CD4-positive, alpha-beta T cell treated with Interleukin-6 for 4 hours (primary cell): ENCODE measurements around the gene IGBP1.
A peak's percentile ranks its signal among the peaks of the same experiment; 100 is the strongest.
"Not testable (repeated sequence)": the region's sequence is repeated elsewhere in the genome, so short reads cannot be mapped to it uniquely, and the experiment has no call there.

Experiments used
- DNase-seq: peaks from one replicate; pipeline ENCODE4 v3.0.0-alpha.2; 2020; ENCODE audit warnings: mixed read lengths

The IGBP1 gene

DNA sequence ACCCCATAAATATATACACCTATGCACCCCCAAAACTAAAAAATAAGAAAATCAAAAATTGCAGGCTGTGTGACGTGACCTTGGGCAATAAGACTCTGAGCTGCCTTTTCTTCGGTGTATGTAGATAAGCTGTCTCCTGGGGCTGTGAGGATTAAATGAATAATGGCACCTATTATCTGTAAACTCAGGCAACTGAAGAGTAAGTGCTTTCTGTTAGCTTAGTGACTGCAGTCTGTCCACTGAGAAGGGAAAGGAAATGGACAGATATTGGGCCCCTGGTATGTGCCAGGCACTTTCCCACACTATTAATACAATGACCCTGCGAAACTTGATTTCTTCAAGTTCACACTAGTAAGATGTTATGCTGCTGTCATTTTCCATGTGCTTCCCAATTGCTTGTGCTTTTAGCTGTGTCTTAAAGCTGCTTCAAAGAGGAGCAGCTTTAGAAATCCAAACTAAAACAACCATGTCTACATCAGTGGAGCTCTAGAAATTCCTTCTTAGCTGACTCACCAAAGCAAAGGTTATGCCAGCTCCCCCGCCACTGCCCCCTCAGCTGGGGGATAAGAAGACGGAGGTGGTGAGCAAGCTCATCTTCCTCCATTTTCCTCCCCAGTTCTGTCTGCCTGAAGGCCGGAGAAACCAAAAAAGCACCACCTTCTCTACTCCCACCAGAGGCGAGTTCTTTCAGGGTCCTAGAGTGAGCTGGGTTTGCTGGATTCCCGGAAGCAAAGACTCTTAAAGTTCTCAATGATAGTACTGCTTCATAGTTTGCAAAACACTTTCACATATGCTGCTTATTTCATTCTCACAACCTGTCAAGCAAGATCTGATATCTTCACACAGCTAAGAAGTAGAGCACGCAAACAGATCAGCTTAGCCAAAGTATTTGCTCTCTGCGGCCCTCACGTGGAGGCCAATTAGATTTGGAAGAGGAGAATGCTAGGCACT is 35.3 kb downstream of the IGBP1 start:
- no peak for DNase-seq

DNA sequence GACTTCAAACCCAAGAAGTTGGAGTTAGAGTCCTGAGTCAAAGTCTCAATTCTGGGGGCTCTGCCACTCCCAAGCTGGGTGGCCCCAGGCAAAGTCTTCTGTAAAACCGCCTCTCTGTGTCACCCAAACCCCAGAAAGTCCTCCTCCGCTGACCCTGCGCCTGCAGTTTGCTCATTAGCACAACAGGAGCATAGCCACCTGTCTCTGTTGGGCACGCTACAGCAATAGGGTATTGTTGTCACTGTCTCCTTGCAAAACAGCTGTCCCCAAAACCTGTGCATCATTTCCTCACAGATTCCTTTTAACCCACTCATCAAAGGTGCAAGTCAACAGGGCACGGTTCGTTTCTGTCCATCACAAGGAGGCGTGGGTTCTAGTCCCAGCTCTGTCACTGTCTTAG is 36.0 kb downstream of the IGBP1 start:
- no peak for DNase-seq

DNA sequence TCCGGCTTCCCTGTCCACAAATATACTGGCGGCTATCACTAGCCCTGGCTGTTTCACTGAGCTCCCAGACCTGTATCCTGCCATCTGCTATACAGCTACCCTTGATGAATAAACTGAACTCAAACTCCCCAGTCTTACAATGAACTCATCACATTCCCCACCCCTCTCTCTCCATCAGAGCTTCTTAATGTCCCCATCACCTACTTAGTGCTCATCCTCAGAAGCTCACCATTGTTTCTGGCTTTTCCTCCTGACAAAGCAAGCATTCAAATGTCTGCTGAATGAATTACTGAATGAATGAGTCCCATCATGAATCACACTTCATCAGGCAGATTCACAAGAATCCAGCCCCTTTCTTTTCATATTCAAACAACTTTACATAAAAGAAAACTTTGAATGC is 38.4 kb downstream of the IGBP1 start:
- DNase-seq: no peak

DNA sequence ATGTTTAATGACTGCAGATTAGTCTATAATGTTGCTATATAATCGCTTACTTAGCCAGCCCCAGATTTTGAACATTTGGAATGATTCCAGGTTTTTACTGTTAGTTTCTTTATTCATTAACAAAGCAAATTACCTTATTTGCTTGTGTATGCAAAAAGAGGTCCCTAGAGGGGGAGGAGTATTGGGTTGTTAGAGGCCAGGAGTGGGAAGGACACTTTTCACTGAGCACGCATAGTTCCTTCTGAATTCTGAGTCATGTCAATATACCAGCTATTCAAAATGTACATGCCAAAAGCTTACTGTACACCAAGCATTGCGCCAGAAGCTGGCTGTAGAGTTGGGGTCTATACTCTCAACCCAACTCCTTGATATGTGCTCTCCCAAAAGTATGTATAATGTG is 39.0 kb downstream of the IGBP1 start:
- no peak for DNase-seq

DNA sequence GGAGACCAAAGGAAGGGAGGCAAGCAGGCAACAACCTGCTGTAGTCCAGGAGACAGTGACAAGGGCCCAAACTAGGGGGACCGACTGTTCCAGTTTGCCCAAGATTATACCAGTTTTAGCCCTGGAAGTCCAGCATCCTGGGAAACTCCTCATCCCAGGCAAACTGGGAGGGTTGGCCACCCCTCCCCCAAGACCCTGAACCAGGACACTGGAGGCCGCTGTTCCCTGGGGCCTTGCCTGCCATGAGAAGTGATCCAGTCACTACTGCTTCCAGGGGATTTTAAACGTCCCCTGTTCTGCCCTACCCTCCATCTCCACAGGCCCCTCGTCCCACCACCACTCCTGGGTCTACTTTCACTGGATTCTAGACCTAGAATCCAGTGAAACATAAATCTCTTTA is 39.7 kb downstream of the IGBP1 start:
- DNase-seq: no peak

DNA sequence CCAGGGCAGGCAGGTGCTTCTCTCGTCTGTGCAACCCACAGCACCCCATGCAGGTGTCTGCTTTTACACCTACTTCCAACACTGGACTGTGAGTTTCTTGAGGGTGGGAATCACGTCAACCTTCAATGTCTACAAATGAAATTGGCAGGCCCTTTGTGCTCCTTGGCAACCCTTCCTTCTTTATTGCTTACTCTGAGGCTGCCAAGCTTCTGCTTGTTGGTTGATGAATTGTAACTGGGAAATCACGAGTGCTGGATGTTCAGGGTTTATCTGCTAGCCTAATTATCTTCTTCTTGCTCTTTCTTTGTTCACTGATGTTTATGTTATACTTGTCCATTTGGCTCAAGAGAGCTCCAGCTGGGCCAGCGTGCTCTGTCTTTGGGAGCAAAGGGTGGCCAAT is 41.5 kb downstream of the IGBP1 start:
- no peak for DNase-seq

DNA sequence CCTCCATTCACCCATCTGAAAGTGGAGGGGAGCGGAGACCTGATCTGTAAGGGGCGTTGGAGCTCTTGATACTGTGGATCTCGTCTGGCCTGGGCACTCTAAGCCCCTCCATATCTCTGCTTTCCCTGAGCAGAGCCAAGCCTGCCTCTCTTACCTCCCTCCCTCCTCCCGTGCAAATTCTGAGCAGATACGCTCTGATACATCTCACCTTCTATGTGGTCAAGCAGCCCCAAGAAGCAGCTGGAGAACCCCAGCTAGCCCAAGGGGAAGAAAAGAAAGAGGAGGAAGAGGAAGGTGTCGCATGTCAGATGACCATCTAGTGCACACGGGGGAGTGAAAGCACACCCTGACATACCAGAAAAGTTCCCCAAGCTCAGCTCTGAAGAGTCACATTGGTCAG is 42.1 kb downstream of the IGBP1 start:
- no peak for DNase-seq

DNA sequence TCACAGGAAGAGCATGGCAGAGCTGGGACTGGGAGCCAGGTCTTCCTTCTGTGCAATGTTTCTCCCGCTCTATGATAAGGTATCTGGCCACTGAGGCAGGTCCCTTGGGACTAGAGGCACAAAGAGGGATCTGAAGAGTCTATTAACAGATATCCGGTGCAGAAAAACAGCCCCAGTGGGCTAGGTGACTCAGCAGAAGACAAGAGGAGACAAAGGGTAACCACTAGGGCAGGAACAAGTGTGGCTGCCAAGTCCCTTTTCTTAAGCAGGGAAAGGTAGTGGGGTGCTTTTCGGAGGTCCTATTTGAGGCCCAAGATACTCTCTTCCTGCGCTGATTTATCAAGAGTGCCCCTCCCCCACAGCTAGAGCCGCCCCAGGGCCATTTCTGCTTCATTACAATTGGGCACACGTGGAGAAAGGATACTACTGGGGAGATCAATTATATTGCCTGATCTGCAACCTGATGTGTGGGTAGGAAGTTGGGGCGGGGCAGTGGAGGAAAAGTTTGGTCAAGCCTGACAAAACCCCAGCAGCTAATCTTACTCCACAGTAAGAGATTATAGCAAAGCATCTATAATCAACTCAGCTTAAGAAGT is 43.8 kb downstream of the IGBP1 start, which contains the start of gene DGAT2L6:
Gene DGAT2L6, plus strand, starts transcription at position 546 of the 596 bp plus-strand sequence. CDS start 100 bp downstream, outside the sequence.
- DNase-seq: no peak

DNA sequence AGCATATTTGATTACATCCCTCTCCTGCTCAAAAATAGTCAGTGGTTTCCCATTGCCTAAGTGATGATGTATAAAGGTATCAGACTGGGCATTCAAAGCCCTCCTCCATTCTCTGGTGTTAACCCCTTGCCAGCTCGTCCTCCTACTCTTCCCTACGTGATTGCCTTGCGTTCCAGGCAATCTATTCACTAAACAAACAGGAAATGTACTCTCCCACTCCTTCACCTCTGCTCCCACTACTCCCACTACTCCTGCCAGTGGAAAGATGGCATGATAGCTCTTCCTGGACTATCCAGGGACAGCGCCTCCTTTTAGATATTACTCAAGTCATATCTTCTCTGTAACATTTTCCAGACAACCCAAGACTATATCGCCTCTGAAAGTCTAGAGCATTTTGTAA is 49.8 kb downstream of the IGBP1 start:
- no peak for DNase-seq

DNA sequence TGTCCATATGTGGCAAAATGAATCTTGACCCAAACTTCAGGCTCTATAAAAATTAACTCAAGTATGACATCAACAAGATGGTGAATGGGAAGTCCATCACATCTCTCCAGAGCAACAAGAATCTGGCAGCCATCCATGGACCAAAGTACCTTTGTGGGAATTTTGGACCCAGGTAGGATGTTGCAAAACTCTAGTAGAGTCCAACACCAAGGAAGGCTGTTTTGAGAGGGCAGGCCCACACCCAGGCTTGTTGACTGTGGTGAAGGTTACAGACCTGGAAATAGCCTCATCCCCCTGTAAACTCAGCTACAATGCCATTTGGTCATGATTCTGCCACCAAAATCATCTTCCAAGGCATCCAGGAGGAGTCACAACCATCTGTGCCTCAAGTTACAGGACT is 57.0 kb downstream of the IGBP1 start:
- DNase-seq: no peak

DNA sequence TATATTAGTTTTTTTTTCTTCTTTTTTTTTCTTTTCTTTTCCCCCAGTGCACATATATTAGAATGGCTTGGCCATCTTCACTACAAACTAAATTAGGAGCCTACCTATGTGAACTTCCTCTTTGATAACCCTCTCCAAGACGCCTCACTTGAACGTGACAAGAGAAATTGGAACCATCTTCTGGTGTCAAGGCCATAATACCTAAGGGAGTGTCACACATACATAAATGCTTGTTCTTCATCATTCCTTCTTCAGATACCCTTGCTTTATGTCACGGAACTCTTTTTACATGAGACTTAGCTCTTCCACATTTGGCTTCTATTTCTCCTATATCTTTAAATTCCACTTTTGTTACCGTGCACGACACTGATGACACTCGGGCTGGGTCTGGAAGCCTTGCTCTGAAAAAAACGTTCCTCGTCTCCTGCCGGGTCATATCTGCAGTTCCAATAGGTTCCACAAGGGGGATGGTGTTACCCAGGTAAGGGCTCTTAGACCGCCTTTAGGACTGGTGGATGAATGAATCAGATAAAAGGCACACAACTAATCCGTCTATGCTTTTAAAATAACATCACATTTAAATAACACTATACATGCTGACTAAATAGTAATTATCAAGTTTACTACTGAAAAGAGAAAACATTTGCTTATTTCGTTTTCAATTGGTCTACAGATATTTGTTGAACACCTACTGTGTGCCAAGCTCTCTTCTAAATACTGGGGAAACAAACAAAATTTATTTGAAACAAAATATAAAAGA is 63.9 kb downstream of the IGBP1 start:
- DNase-seq: peak; percentile 73

DNA sequence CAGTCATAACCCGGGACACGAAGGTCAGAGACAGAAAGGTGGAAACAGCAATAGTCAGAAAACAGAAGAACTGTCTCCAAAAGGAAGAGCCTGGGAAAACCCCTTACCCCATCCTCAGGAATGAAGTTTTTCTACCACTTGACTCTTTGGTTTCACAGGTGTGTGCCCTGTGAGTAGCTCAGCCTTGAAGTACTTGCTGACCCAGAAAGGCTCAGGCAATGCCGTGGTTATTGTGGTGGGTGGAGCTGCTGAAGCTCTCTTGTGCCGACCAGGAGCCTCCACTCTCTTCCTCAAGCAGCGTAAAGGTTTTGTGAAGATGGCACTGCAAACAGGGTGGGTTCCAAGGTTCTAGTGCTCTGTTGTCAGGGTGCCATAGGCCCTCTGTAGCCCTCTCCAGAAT is 68.5 kb downstream of the IGBP1 start:
- no peak for DNase-seq

DNA sequence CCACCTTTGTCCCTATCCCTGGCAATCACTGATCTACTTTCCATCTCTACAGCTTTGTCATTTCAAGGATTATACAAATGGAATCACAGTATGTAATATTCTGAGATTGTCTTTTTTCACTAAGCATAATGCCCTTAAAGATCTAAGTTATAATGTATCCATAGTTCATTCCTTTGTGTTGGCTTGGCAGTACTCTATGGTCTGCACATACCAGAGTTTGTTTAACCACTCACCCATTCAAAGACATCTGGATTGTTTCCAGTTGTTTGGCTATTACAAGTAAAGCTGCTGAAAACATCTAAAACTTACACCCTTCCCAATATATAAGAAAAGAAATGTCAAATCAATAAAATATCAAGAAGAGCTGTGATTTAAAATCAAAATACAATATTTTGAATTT is 75.2 kb downstream of the IGBP1 start:
- DNase-seq: no peak

DNA sequence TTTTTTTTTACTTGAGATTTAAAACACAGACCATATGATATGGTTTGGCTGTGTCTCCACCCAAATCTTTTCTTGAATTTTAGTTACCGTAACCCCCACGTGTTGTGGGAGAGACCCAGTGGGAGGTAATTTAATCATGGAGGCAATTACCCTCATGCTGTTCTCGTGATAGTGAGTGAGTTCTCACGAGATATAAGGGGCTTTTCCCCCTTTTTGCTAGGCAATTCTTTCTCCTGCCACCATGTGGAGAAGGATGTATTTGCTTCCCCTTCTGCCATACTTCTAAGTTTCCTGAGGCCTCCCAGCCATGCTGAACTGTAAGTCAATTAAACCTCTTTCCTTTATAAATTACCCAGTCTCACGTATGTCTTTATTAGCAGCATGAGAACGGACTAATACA is 76.3 kb downstream of the IGBP1 start:
- not testable (repeated sequence) for DNase-seq
